Measurements from ENCODE around the gene PNMA8B.

- TF ChIP-seq TCF7L2 (IDR thresholded peaks at IDR 0.05; ENCODE audit: low read depth, low read length) (no peak), CTCF (IDR thresholded peaks at IDR 0.05) (no peak), POLR2AphosphoS5 (IDR thresholded peaks at IDR 0.05; ENCODE audit: low read depth, low read length) (no peak)
These were observed 8.4 kb downstream of the PNMA8B start for GRCh38 chr19:46487178-46487801.

All from Panc1 (cell line).